Measurements from ENCODE around the gene FARSA. TPM values are rescaled to one million over a fixed set of nuclear protein-coding genes. Genes with fewer than 3 reads are reported as not detected.

FARSA gene
- polyA plus RNA-seq, 1 experiment: 13.5 TPM

DNA sequence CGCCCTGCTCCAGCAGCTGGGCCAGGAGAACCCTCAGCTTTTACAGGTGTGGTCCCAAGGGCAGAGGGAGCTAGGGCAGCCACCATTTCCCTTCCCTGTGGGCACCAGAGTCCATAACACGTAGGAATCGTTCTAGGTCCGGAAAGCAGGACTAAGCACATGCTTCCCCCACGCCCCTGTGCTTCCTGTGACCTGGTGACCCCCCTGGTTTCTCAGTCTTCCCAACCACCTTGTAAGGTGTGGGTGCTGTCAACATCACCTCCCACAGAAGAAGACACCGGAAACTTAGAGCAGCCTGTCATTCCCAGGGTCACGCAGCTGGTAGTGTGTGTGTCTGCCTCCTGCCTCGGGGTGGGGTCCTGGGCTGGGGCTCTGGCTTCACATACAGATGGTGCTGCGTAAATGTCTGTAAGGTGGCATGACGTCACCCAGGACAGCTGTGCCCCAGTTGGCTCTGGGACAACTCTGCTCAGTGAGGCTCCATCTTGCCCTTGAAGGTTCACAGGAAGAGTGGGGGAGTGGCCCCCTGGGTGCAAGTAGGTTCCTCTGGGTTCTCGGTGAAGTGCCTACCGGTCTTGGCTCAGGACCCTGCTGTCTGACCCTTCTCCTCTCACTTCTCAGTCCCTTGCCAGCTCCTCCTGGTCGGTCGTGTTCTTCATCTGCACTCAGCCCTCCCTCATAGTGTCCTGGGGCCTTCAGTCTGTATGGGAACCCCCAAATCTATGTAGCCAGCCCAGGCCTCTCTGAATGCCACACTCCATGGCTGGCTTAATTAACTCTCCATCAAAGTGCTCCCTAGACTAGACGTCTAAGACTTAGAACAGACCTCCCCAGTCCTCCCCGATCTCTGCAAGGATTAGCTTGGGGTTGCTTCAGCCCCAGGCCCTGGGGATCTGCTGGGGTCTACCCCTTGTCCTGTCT lies 16.1 kb upstream of the FARSA start:
- DNase-seq (ENCODE audit: low read depth, low spot score): no peak
- Histone ChIP-seq H3K27ac (ENCODE audit: low read depth, low read length) (peak overlapping the region; percentile 11), H3K27me3 (ENCODE audit: control insufficient read depth, insufficient read depth, low read length) (no peaks in the 10 kb centered on the region), H3K9me3 (ENCODE audit: control insufficient read depth, insufficient read depth, low read length) (no peaks in the 10 kb centered on the region; the same call in 1 of the 2 replicates), H3K4me3 (ENCODE audit: low read depth, low read length) (no peak overlapping the region)
- TF ChIP-seq CTCF (IDR thresholded peaks at IDR 0.05; ENCODE audit: low read depth, low read length): no peak
- CTCF ChIA-PET: interaction anchor here (0.5 to 2.0 kb wide), 3 partner anchors 16 to 104 kb away, joined by 4 to 9 read pairs (median 5); no protein-coding TSS in a partner anchor
- POLR2A ChIA-PET: interaction anchor here (0.6 kb wide), 1 partner anchor 42 kb away, joined by 3 read pairs; no protein-coding TSS in a partner anchor

- DNase-seq (ENCODE audit: low read depth, low spot score): no peak
- POLR2A ChIA-PET: interaction anchor here (1.1 kb wide), 1 partner anchor 11 kb away, joined by 3 read pairs; no protein-coding TSS in a partner anchor
- no peak overlapping the region for H3K27ac ChIP-seq (ENCODE audit: low read depth, low read length)
- CTCF ChIA-PET: interaction anchor here (1.8 kb wide), 1 partner anchor 17 kb away, joined by 8 read pairs; no protein-coding TSS in a partner anchor
- H3K27me3 ChIP-seq (ENCODE audit: control insufficient read depth, insufficient read depth, low read length): no peaks in the 10 kb centered on the region
- no peak overlapping the region for H3K4me3 ChIP-seq (ENCODE audit: low read depth, low read length)
- no peaks in the 10 kb centered on the region; the same call in 1 of the 2 replicates for H3K9me3 ChIP-seq (ENCODE audit: control insufficient read depth, insufficient read depth, low read length)
- no peak for TF ChIP-seq CTCF (IDR thresholded peaks at IDR 0.05; ENCODE audit: low read depth, low read length)
These were observed 15.3 kb upstream of the FARSA start for GRCh38 chr19:12948612-12949362.

- Histone ChIP-seq H3K4me3 (ENCODE audit: low read depth, low read length) (no peak overlapping the region), H3K27me3 (ENCODE audit: control insufficient read depth, insufficient read depth, low read length) (no peaks in the 10 kb centered on the region), H3K27ac (ENCODE audit: low read depth, low read length) (no peak overlapping the region), H3K9me3 (ENCODE audit: control insufficient read depth, insufficient read depth, low read length) (no peaks in the 10 kb centered on the region; the same call in 1 of the 2 replicates)
- no peak for TF ChIP-seq CTCF (IDR thresholded peaks at IDR 0.05; ENCODE audit: low read depth, low read length)
- ChIA-PET POLR2A (interaction anchor here (1.1 kb wide), 1 partner anchor 10 kb away, joined by 3 read pairs; no protein-coding TSS in a partner anchor), CTCF (interaction anchor here (0.5 to 1.8 kb wide), 2 partner anchors 17 to 67 kb away, joined by 3 to 8 read pairs; partner anchors contain the start of gene DNASE2)
- no peak for DNase-seq (ENCODE audit: low read depth, low spot score)
These were observed 14.4 kb upstream of the FARSA start for GRCh38 chr19:12947702-12948611.

GRCh38 chr19:12946731-12947496 lies 13.4 kb upstream of the FARSA start:
- Histone ChIP-seq H3K9me3 (ENCODE audit: control insufficient read depth, insufficient read depth, low read length) (no peaks in the 10 kb centered on the region; the same call in 1 of the 2 replicates), H3K27me3 (ENCODE audit: control insufficient read depth, insufficient read depth, low read length) (no peaks in the 10 kb centered on the region), H3K4me3 (ENCODE audit: low read depth, low read length) (peak overlapping the region; percentile 82), H3K27ac (ENCODE audit: low read depth, low read length) (peak overlapping the region; percentile 47)
- ChIA-PET POLR2A (interaction anchor here (0.6 to 1.5 kb wide), 20 partner anchors 7 to 1794 kb away, joined by 3 to 10 read pairs (median 4); partner anchors contain the start of genes DNASE2, FARSA, GADD45GIP1 and GCDH), CTCF (interaction anchor here (0.6 to 1.8 kb wide), 2 partner anchors 7 to 18 kb away, joined by 3 to 8 read pairs; no protein-coding TSS in a partner anchor)
- no peak for DNase-seq (ENCODE audit: low read depth, low spot score)
- TF ChIP-seq CTCF (IDR thresholded peaks at IDR 0.05; ENCODE audit: low read depth, low read length): no peak
